Superior temporal gyrus (tissue), 1 donor: ENCODE data around the gene SORL1.
"Not testable (repeated sequence)": the region's sequence is repeated elsewhere in the genome, so short reads cannot be mapped to it uniquely, and the experiment has no call there.

Experiments
- DNase-seq: peaks from one replicate; pipeline ENCODE4 v3.0.0-alpha.2; 2016; ENCODE audit errors: extremely low spot score

SORL1 gene

GRCh38 chr11:121561716-121562115, 109.6 kb downstream of the SORL1 start:
- no peak for DNase-seq

- DNase-seq: no peak
These were observed 110.9 kb downstream of the SORL1 start for GRCh38 chr11:121563003-121563402.

- DNase-seq: no peak
These were observed 112.0 kb downstream of the SORL1 start for GRCh38 chr11:121563900-121564822.

GRCh38 chr11:121564948-121565684, 113.0 kb downstream of the SORL1 start:
- DNase-seq: no peak

- DNase-seq: no peak
These were observed 114.4 kb downstream of the SORL1 start for GRCh38 chr11:121566279-121567168.

GRCh38 chr11:121567995-121568394, 115.9 kb downstream of the SORL1 start:
- no peak for DNase-seq

- not testable (repeated sequence) for DNase-seq
These were observed 117.5 kb downstream of the SORL1 start for GRCh38 chr11:121569332-121570299.

- DNase-seq: no peak
These were observed 118.3 kb downstream of the SORL1 start for GRCh38 chr11:121570453-121570852.

GRCh38 chr11:121571506-121571905, 119.4 kb downstream of the SORL1 start:
- no peak for DNase-seq

- no peak for DNase-seq
These were observed 120.5 kb downstream of the SORL1 start for GRCh38 chr11:121572571-121573059.

GRCh38 chr11:121574801-121575200, 122.7 kb downstream of the SORL1 start:
- no peak for DNase-seq

- DNase-seq: no peak
These were observed 123.3 kb downstream of the SORL1 start for GRCh38 chr11:121575250-121575962.

GRCh38 chr11:121575963-121576290, 123.8 kb downstream of the SORL1 start:
- no peak for DNase-seq

GRCh38 chr11:121576531-121576930, 124.4 kb downstream of the SORL1 start:
- no peak for DNase-seq

GRCh38 chr11:121577106-121577848, 125.2 kb downstream of the SORL1 start:
- DNase-seq: no peak

GRCh38 chr11:121578251-121578976, 126.3 kb downstream of the SORL1 start:
- DNase-seq: no peak

- no peak for DNase-seq
These were observed 128.0 kb downstream of the SORL1 start for GRCh38 chr11:121580154-121580553.

GRCh38 chr11:121581607-121582006, 129.5 kb downstream of the SORL1 start:
- no peak for DNase-seq

- DNase-seq: no peak
These were observed 130.2 kb downstream of the SORL1 start for GRCh38 chr11:121582296-121582695.
